Endodermal cell (in vitro differentiated cells): Measurements from ENCODE around the gene ATE1. TPM values are rescaled to one million over a fixed set of nuclear protein-coding genes. Genes with fewer than 3 reads are reported as not detected.
A peak's percentile ranks its signal among the peaks of the same experiment; 100 is the strongest.

Source experiments
- DNase-seq: peaks from one replicate; pipeline ENCODE4 v3.0.0-alpha.2; 2017
- H3K27ac ChIP-seq: 2 replicates; pipeline ENCODE4 v1.5.1; 2013; ENCODE audit warnings: mild to moderate bottlenecking, low read depth, low read length, moderate library complexity
- H3K27me3 ChIP-seq: 2 replicates; pipeline ENCODE4 v1.6.1; 2013; ENCODE audit warnings: mild to moderate bottlenecking, low read length, moderate library complexity; ENCODE audit not compliant: insufficient read depth, control insufficient read depth, poor library complexity, severe bottlenecking
- H3K36me3 ChIP-seq: 2 replicates; pipeline ENCODE4 v1.7.0; 2013; ENCODE audit warnings: mild to moderate bottlenecking, low read length, moderate library complexity; ENCODE audit not compliant: control insufficient read depth, insufficient read depth
- H3K4me1 ChIP-seq: one replicate; pipeline ENCODE4 v1.7.0; 2013; ENCODE audit warnings: low read length; ENCODE audit not compliant: control insufficient read depth, insufficient read depth
- H3K4me3 ChIP-seq: 2 replicates; pipeline ENCODE4 v1.5.1; 2013; ENCODE audit warnings: mild to moderate bottlenecking, low read length, moderate library complexity
- H3K9ac ChIP-seq: 2 replicates; pipeline ENCODE4 v1.6.1; 2013; ENCODE audit warnings: mild to moderate bottlenecking, low read length, moderate library complexity; ENCODE audit not compliant: poor library complexity, severe bottlenecking; ENCODE audit errors: extremely low read depth
- H3K9me3 ChIP-seq: 2 replicates; pipeline ENCODE4 v1.6.1; 2013; ENCODE audit warnings: mild to moderate bottlenecking, low read length, moderate library complexity; ENCODE audit not compliant: control insufficient read depth
- H3K27ac Mint-ChIP-seq: 2 replicates; pipeline ENCODE4 v1.8.0; 2020; ENCODE audit warnings: mixed read lengths
- H3K27me3 Mint-ChIP-seq: 2 replicates; pipeline ENCODE4 v1.8.0; 2021; ENCODE audit warnings: mild to moderate bottlenecking, mixed read lengths; ENCODE audit not compliant: insufficient read depth
- H3K36me3 Mint-ChIP-seq: 2 replicates; pipeline ENCODE4 v1.8.0; 2020; ENCODE audit warnings: low read depth, mixed read lengths
- H3K4me1 Mint-ChIP-seq: 2 replicates; pipeline ENCODE4 v1.8.0; 2020; ENCODE audit warnings: mixed read lengths
- H3K4me3 Mint-ChIP-seq: 2 replicates; pipeline ENCODE4 v1.8.0; 2020; ENCODE audit warnings: mild to moderate bottlenecking, moderate library complexity, mixed read lengths
- H3K9me3 Mint-ChIP-seq: 2 replicates; pipeline ENCODE4 v1.8.0; 2020; ENCODE audit warnings: mild to moderate bottlenecking, mixed read lengths
- CTCF ChIP-seq: fragments of 200-600 bp; sonication (generic); conservative IDR thresholded peaks from 2 replicates; pipeline ENCODE4 v1.5.0; 2021; ENCODE audit warnings: antibody characterized with exemption, mild to moderate bottlenecking
- WGBS, 2 experiments: methylation state at CpG; one replicate each; pipeline versions ENCODE4 v1.1.5 to v1.1.7; 2013; ENCODE audit warnings: missing lambda C conversion rate in 2 of 2, mixed read lengths in 1 of 2; ENCODE audit not compliant: insufficient coverage in 1 of 2, insufficient read length in 1 of 2; 5-methylcytosine and 5-hydroxymethylcytosine counted together
- total RNA-seq, 2 donors: library from RNA; stranded (reverse); fragmentation: NEBNext Ultra II Directional in 1 of 2; extraction: Animal tissue kit (Norgen Biotek cat#: 25700) in 1 of 2; gene quantifications; 2 replicates in 1 of 2; 3 replicates in 1 of 2; pipeline ENCODE4 v1.2.1, GENCODE V29; 2021

The ATE1 gene
- total RNA-seq, 2 donors from 2014 or later: 31.2 to 32.2 TPM

DNA sequence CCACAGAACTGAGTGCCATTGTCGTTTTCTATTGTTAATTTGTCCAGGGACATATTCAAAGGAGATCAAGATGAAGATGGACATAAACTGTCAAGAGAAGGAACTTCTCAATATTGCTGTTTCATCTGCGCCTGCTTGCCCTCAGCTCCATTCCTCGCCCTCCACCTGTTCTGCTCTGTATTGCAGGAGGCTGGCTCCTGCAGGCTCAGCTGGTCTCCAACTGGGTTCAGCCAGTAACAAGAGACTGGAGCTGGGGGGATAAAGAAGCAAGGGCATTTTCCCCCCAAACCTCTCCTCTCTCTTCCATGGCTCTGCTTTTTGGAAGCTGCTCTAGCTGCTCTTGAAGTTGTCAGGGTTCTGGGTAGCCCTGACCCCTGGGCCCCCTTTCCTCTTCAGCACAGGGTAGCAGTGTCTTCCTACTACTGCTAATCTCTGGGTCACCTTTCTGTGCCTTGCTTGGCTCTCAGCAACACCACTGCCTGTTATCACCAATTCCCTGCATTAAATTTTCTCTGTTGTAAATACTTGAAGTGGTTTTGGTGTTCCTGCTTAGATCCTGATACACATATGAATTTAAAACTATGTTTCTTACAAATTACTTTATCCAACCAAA, 180.6 kb downstream of the ATE1 start:
- H3K9me3 Mint-ChIP-seq: peaks cover under 1% of the 10 kb centered on the region
- TF ChIP-seq CTCF: peak; percentile 35

GRCh38 chr10:121741248-121741792, 186.5 kb downstream of the ATE1 start:
- H3K27me3 Mint-ChIP-seq: no peaks in the 10 kb centered on the region
- 0% methylated on average over 1 of the region's 1 CpG for WGBS, 2 experiments

More for the DNA sequence above, 180.6 kb downstream of the ATE1 start:
- Mint-ChIP-seq H3K27me3 (no peaks in the 10 kb centered on the region), H3K4me3 (no peak overlapping the region), H3K4me1 (no peaks in the 10 kb centered on the region), H3K27ac (no peak overlapping the region), H3K36me3 (peaks cover 12% of the 10 kb centered on the region)
- no peaks in the 10 kb centered on the region for H3K4me1 ChIP-seq
- 87 to 92% methylated on average over 2 to 3 of the region's 3 CpGs for WGBS, 2 experiments
- H3K27ac ChIP-seq: no peak overlapping the region
- no peaks in the 10 kb centered on the region for H3K9me3 ChIP-seq
- peaks cover 9% of the 10 kb centered on the region for H3K36me3 ChIP-seq
- H3K27me3 ChIP-seq: no peaks in the 10 kb centered on the region
- DNase-seq: no peak
- no peak overlapping the region for H3K9ac ChIP-seq
- H3K4me3 ChIP-seq: no peak overlapping the region

GRCh38 chr10:121740069-121740468, 187.8 kb downstream of the ATE1 start:
- H3K4me1 Mint-ChIP-seq: no peaks in the 10 kb centered on the region
- H3K4me3 ChIP-seq: no peak overlapping the region
- H3K36me3 Mint-ChIP-seq: peaks cover 16% of the 10 kb centered on the region
- H3K9me3 ChIP-seq: no peaks in the 10 kb centered on the region
- 100% methylated on average over 1 of the region's 2 CpGs for WGBS, 2 experiments
- no peaks in the 10 kb centered on the region for H3K9me3 Mint-ChIP-seq
- no peak for TF ChIP-seq CTCF
- no peak overlapping the region for H3K27ac Mint-ChIP-seq
- no peak overlapping the region for H3K9ac ChIP-seq
- H3K27me3 Mint-ChIP-seq: no peaks in the 10 kb centered on the region
- no peak overlapping the region for H3K27ac ChIP-seq
- peaks cover 15% of the 10 kb centered on the region for H3K36me3 ChIP-seq
- H3K4me1 ChIP-seq: no peaks in the 10 kb centered on the region
- DNase-seq: no peak
- no peaks in the 10 kb centered on the region for H3K27me3 ChIP-seq
- H3K4me3 Mint-ChIP-seq: no peak overlapping the region

More at GRCh38 chr10:121741248-121741792, 186.5 kb downstream of the ATE1 start:
- no peak overlapping the region for H3K4me3 ChIP-seq
- H3K27me3 ChIP-seq: no peaks in the 10 kb centered on the region
- peaks cover 16% of the 10 kb centered on the region for H3K36me3 Mint-ChIP-seq
- H3K4me1 Mint-ChIP-seq: no peaks in the 10 kb centered on the region
- no peak overlapping the region for H3K27ac ChIP-seq
- no peaks in the 10 kb centered on the region for H3K9me3 Mint-ChIP-seq
- no peak overlapping the region for H3K4me3 Mint-ChIP-seq
- no peaks in the 10 kb centered on the region for H3K4me1 ChIP-seq
- TF ChIP-seq CTCF: no peak
- H3K9me3 ChIP-seq: no peaks in the 10 kb centered on the region
- H3K27ac Mint-ChIP-seq: no peak overlapping the region
- peaks cover 15% of the 10 kb centered on the region for H3K36me3 ChIP-seq
- DNase-seq: no peak
- H3K9ac ChIP-seq: no peak overlapping the region
